Effector memory CD4-positive, alpha-beta T cell (primary cell): ENCODE measurements around the gene CALHM5.

ENCODE experiments used
- DNase-seq, 3 donors: peaks; one replicate each; pipeline ENCODE4 v3.0.0-alpha.2; 2020
- H3K27ac ChIP-seq: 2 replicates; pipeline ENCODE4 v1.7.0; 2013; ENCODE audit warnings: mild to moderate bottlenecking, low read length, moderate library complexity; ENCODE audit not compliant: insufficient read depth, poor library complexity, severe bottlenecking
- H3K27me3 ChIP-seq: replicated peaks from 2 replicates; pipeline ENCODE4 v1.7.0; 2013; ENCODE audit warnings: mild to moderate bottlenecking, low read length; ENCODE audit not compliant: insufficient read depth, control insufficient read depth, poor library complexity, severe bottlenecking
- H3K36me3 ChIP-seq: 2 replicates; pipeline ENCODE4 v1.7.0; 2013; ENCODE audit warnings: mild to moderate bottlenecking, low read length, moderate library complexity; ENCODE audit not compliant: control insufficient read depth, insufficient read depth
- H3K4me1 ChIP-seq: 2 replicates; pipeline ENCODE4 v1.7.0; 2013; ENCODE audit warnings: low read length, mild to moderate bottlenecking; ENCODE audit not compliant: control insufficient read depth, insufficient read depth, poor library complexity, severe bottlenecking
- H3K4me3 ChIP-seq: 2 replicates; pipeline ENCODE4 v1.7.0; 2013; ENCODE audit warnings: low read length, low read depth, mild to moderate bottlenecking; ENCODE audit not compliant: insufficient read depth, poor library complexity, severe bottlenecking
- H3K9me3 ChIP-seq: 2 replicates; pipeline ENCODE4 v1.7.0; 2013; ENCODE audit warnings: mild to moderate bottlenecking, low read length, moderate library complexity; ENCODE audit not compliant: control insufficient read depth

Gene CALHM5

GRCh38 chr6:116507324-116507723 lies 4.1 kb upstream of the CALHM5 start:
- Histone ChIP-seq H3K4me3 (no peak overlapping the region), H3K4me1 (no peaks in the 10 kb centered on the region), H3K27me3 (no peaks in the 10 kb centered on the region), H3K27ac (no peak overlapping the region), H3K36me3 (no peaks in the 10 kb centered on the region), H3K9me3 (no peaks in the 10 kb centered on the region)
- DNase-seq: no peak

DNA sequence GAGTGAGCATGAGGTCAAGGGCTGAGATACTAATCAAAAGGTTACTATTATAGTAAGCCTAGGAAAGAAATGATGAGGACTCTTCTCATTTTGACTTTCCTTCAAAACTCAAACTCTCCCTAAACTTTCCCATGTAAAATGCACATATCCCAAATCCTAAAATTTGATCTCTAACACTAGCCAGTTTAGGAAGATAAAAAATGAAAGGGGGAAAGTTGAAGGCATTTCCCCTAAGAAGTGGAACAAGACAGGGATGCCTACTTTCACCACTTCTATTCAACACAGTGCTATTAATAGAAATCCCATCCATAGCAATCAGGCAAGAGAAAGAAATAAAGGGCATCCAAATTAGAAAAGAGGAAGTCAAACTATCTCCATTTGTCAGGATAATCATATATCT lies 2.9 kb upstream of the CALHM5 start:
- Histone ChIP-seq H3K36me3 (no peaks in the 10 kb centered on the region), H3K9me3 (no peaks in the 10 kb centered on the region), H3K27ac (no peak overlapping the region), H3K27me3 (no peaks in the 10 kb centered on the region), H3K4me3 (no peak overlapping the region), H3K4me1 (no peaks in the 10 kb centered on the region)
- DNase-seq: no peak

DNA sequence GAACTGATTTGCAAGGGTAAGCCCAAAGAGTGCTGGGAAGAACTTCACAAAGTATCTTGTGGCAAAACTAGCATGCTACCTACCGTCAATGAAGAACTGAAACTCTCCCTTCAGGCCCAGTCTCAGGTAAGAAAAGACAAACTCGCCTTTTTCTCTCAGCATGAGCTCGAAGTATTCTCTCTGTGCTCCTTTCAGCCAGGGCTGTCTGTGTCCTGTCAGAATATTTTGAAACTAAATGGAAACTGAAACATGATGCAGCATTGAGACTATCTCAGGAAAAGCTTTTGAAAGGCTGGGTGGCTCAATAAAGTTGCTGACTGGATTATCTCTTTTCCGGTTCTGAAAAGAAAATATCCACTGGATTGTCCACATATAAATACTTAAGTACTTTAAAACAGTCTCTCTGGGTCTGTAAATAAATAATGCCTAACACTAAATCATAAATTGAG lies 696 bp downstream of the CALHM5 start:
- Histone ChIP-seq H3K4me1 (no peaks in the 10 kb centered on the region), H3K36me3 (no peaks in the 10 kb centered on the region), H3K9me3 (no peaks in the 10 kb centered on the region), H3K4me3 (no peak overlapping the region), H3K27ac (no peak overlapping the region), H3K27me3 (no peaks in the 10 kb centered on the region)
- no peak for DNase-seq

- Histone ChIP-seq H3K4me3 (no peak overlapping the region), H3K36me3 (no peaks in the 10 kb centered on the region), H3K9me3 (no peaks in the 10 kb centered on the region), H3K4me1 (no peaks in the 10 kb centered on the region), H3K27me3 (no peaks in the 10 kb centered on the region), H3K27ac (no peak overlapping the region)
- no peak for DNase-seq
Observed at GRCh38 chr6:116512734-116513133, 1.3 kb downstream of the CALHM5 start.

DNA sequence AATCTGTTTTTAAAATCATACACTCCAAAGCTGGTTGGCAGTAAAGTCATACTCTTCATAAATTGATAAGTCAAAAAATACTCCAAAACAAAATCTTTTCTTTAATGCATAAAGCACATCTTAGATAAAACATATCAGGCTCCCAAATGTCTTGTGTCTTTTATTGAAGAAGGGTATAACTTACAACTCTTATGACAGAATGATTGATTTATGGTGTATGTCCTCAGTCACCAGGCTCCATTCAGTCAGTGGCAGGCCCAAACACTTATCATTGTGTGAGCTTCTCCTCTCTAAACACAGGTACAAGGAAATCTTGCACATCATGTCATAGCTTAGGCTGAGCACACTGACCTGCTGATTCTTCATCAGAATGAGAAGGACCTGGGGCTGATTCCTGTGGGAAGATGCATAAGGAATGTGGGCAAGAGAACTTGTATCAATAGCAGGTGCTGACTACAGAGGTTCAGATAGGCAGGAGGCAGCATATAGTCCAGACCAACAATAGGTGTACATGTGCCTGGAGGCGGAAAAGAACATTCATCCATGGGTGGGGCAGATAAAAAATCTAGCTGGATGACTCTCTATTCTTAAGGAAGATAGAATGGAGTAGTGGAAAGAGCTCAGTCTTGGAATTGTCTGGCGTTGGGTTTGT lies 1.9 kb downstream of the CALHM5 start:
- H3K36me3 ChIP-seq: no peaks in the 10 kb centered on the region
- H3K27me3 ChIP-seq: no peaks in the 10 kb centered on the region
- no peak overlapping the region for H3K4me3 ChIP-seq
- DNase-seq: no peak
- no peaks in the 10 kb centered on the region for H3K9me3 ChIP-seq
- no peaks in the 10 kb centered on the region for H3K4me1 ChIP-seq
- no peak overlapping the region for H3K27ac ChIP-seq

GRCh38 chr6:116514111-116514510 lies 2.7 kb downstream of the CALHM5 start:
- no peaks in the 10 kb centered on the region for H3K9me3 ChIP-seq
- H3K27ac ChIP-seq: no peak overlapping the region
- H3K4me3 ChIP-seq: no peak overlapping the region
- H3K4me1 ChIP-seq: no peaks in the 10 kb centered on the region
- no peak for DNase-seq
- H3K27me3 ChIP-seq: no peaks in the 10 kb centered on the region
- no peaks in the 10 kb centered on the region for H3K36me3 ChIP-seq

GRCh38 chr6:116515141-116515540 lies 3.7 kb downstream of the CALHM5 start:
- H3K27ac ChIP-seq: no peak overlapping the region
- H3K4me3 ChIP-seq: no peak overlapping the region
- H3K36me3 ChIP-seq: no peaks in the 10 kb centered on the region
- H3K4me1 ChIP-seq: no peaks in the 10 kb centered on the region
- no peaks in the 10 kb centered on the region for H3K27me3 ChIP-seq
- no peaks in the 10 kb centered on the region for H3K9me3 ChIP-seq
- DNase-seq: no peak

GRCh38 chr6:116518621-116519368 lies 7.4 kb downstream of the CALHM5 start:
- H3K36me3 ChIP-seq: no peaks in the 10 kb centered on the region
- no peak for DNase-seq
- no peaks in the 10 kb centered on the region for H3K27me3 ChIP-seq
- no peaks in the 10 kb centered on the region for H3K9me3 ChIP-seq
- H3K4me1 ChIP-seq: no peaks in the 10 kb centered on the region
- H3K4me3 ChIP-seq: no peak overlapping the region
- H3K27ac ChIP-seq: no peak overlapping the region

- no peaks in the 10 kb centered on the region for H3K27me3 ChIP-seq
- no peak overlapping the region for H3K4me3 ChIP-seq
- DNase-seq: no peak
- no peaks in the 10 kb centered on the region for H3K4me1 ChIP-seq
- no peaks in the 10 kb centered on the region for H3K9me3 ChIP-seq
- H3K27ac ChIP-seq: no peak overlapping the region
- H3K36me3 ChIP-seq: no peaks in the 10 kb centered on the region
Observed at GRCh38 chr6:116522896-116523295, 11.5 kb downstream of the CALHM5 start.

GRCh38 chr6:116524236-116524635 lies 12.8 kb downstream of the CALHM5 start:
- Histone ChIP-seq H3K4me1 (no peaks in the 10 kb centered on the region), H3K4me3 (no peak overlapping the region), H3K36me3 (no peaks in the 10 kb centered on the region), H3K9me3 (no peaks in the 10 kb centered on the region), H3K27me3 (peaks cover under 1% of the 10 kb centered on the region), H3K27ac (no peak overlapping the region)
- no peak for DNase-seq
